ENCODE results near the gene ZFPL1.

DNA sequence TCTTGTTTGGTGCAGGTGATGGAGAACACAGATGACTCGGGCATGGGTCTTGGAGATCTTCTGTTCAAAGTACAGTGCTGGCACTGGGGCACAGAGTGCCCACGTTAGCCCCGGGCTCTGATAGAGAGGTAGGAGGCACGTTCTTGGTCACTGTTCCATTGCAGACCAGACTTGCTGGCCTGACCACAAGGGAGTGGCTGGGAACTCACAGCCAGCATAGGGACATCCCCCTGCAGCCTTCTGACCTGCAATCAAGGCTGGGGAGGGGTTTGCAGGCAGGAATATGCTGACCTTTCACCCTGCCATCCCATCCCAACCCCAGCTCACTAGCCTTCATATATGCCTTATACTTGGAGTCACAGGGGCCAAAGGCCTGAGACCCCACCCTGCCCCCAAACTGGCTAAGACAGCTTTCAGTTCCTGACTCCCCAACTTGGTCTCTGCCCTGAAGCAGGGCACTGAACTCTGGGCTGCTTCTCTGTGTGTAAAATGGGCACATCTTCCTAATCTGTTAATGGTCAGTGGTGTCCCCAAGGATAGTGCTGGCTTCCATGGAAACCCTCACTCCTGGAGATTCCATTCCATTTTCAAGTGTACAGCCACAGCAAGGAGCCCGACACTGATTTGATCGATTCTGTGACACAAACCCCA is 42.7 kb downstream of the ZFPL1 start:
- peak; percentile 51; the same call in 1 of the 2 replicates for TF ChIP-seq POLR2AphosphoS5 (IDR thresholded peaks at IDR 0.05; ENCODE audit: low read depth, low read length)
- no peak; the same call in 1 of the 2 replicates for TF ChIP-seq POLR2A (IDR thresholded peaks at IDR 0.05; ENCODE audit: low read depth, low read length)
- no peak for TF ChIP-seq TAF1 (IDR thresholded peaks at IDR 0.05; ENCODE audit: low read depth, low read length)
- TF ChIP-seq POU2F2 (IDR thresholded peaks at IDR 0.05; ENCODE audit: low read depth, low read length): no peak
